Lung (tissue), 12 donors: ENCODE results near the gene GABARAPL2. TPM values are rescaled to one million over a fixed set of nuclear protein-coding genes. Genes with fewer than 3 reads are reported as not detected.
A peak's percentile ranks its signal among the peaks of the same experiment; 100 is the strongest.

Source experiments
- ATAC-seq: fragments of 200-7000 bp; cut with Tn5 transposase; one replicate; pipeline ENCODE4 v1.9.1; 2020; ENCODE audit warnings: moderate number of reproducible peaks; ENCODE audit not compliant: insufficient read depth, low FRiP score
- DNase-seq, 3 donors: peaks; one replicate each; pipeline ENCODE4 v3.0.0-alpha.2; 2013 to 2017
- H3K27ac ChIP-seq, 2 donors: one replicate each; pipeline ENCODE4 v1.5.1; 2013; ENCODE audit warnings: mild to moderate bottlenecking in 2 of 2, moderate library complexity in 2 of 2, control low read depth in 1 of 2, inconsistent platforms in 1 of 2, low read depth in 1 of 2, low read length in 1 of 2
- H3K27me3 ChIP-seq, 3 donors: one replicate each; pipeline ENCODE4 v1.5.1; 2013; ENCODE audit warnings: low read length in 2 of 3; ENCODE audit not compliant: control insufficient read depth in 3 of 3, insufficient read depth in 3 of 3
- H3K36me3 ChIP-seq, 4 donors: one replicate each; pipeline ENCODE4 v1.5.1; 2013; ENCODE audit warnings: low read length in 4 of 4, mild to moderate bottlenecking in 1 of 4, moderate library complexity in 1 of 4; ENCODE audit not compliant: control insufficient read depth in 4 of 4, insufficient read depth in 4 of 4
- H3K4me1 ChIP-seq, 5 donors: one replicate each; pipeline ENCODE4 v1.5.1; 2013; ENCODE audit warnings: low read length in 5 of 5, mild to moderate bottlenecking in 2 of 5, moderate library complexity in 1 of 5; ENCODE audit not compliant: control insufficient read depth in 5 of 5, insufficient read depth in 5 of 5
- H3K4me3 ChIP-seq: one replicate; pipeline ENCODE4 v1.5.1; 2013; ENCODE audit warnings: mild to moderate bottlenecking, control low read depth, moderate library complexity
- H3K9ac ChIP-seq, 2 donors: one replicate each; pipeline ENCODE4 v1.5.1; 2013; ENCODE audit warnings: low read length in 2 of 2, control low read depth in 1 of 2; ENCODE audit not compliant: insufficient read depth in 1 of 2
- H3K9me3 ChIP-seq, 4 donors: one replicate each; pipeline ENCODE4 v1.5.1; 2013; ENCODE audit warnings: low read length in 3 of 4, mild to moderate bottlenecking in 1 of 4, moderate library complexity in 1 of 4; ENCODE audit not compliant: control insufficient read depth in 4 of 4, insufficient read depth in 3 of 4
- WGBS, 2 donors: extraction: QIAGEN DNeasy Blood & Tissue Kit; methylation state at CpG; one replicate each; pipeline ENCODE4 v1.1.7; 2013; 5-methylcytosine and 5-hydroxymethylcytosine counted together
- polyA plus RNA-seq, 2 donors: library from polyadenylated mRNA; stranded (reverse); fragments of 200-250 nt; gene quantifications; one replicate each; pipeline ENCODE4 v1.2.1, GENCODE V29; 2013
- total RNA-seq, 2 donors: library from RNA; depleted of rRNA in 1 of 2; stranded (reverse); fragments of >200 nt in 1 of 2; gene quantifications; one replicate each; pipeline ENCODE4 v1.2.1, GENCODE V29; 2014 to 2021
- TF ChIP-seq, protein P1 (sequence below): IDR thresholded peaks from 2 replicates; pipeline ENCODE4 v1.5.1; 2012; ENCODE audit warnings: mild to moderate bottlenecking; ENCODE audit errors: control extremely low read depth, extremely low read depth
- donor health status: control.
- donor health status: control.
- donor health status: Bipolar disorder and iron deficiency.
- donor health status: healthy.
- donor health status: DM: yes; HTN: yes; CAD: no.

The GABARAPL2 gene
- total and polyA plus RNA-seq, 4 donors = 72.9 to 180 (median 104) TPM

- Histone ChIP-seq H3K27ac (peak overlapping the region in 1 of 2 donors; percentile 49), H3K36me3 (no peaks in the 10 kb centered on the region), H3K9ac (no peak overlapping the region), H3K9me3 (no peaks in the 10 kb centered on the region), H3K4me3 (no peak overlapping the region), H3K4me1 (peaks cover 0 to 5% (median 0%) of the 10 kb centered on the region in 5 donors), H3K27me3 (no peaks in the 10 kb centered on the region)
- ATAC-seq (peak; percentile 39), DNase-seq (peak in 2 of 3 donors; percentile 11 to 37)
- TF ChIP-seq, protein P1, sequence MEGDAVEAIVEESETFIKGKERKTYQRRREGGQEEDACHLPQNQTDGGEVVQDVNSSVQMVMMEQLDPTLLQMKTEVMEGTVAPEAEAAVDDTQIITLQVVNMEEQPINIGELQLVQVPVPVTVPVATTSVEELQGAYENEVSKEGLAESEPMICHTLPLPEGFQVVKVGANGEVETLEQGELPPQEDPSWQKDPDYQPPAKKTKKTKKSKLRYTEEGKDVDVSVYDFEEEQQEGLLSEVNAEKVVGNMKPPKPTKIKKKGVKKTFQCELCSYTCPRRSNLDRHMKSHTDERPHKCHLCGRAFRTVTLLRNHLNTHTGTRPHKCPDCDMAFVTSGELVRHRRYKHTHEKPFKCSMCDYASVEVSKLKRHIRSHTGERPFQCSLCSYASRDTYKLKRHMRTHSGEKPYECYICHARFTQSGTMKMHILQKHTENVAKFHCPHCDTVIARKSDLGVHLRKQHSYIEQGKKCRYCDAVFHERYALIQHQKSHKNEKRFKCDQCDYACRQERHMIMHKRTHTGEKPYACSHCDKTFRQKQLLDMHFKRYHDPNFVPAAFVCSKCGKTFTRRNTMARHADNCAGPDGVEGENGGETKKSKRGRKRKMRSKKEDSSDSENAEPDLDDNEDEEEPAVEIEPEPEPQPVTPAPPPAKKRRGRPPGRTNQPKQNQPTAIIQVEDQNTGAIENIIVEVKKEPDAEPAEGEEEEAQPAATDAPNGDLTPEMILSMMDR = peak; percentile 29
- 49 to 53% methylated on average over 7 of the region's 7 CpGs for WGBS, 2 donors
These were observed 15.9 kb upstream of the GABARAPL2 start for GRCh38 chr16:75550211-75550662.

GRCh38 chr16:75552951-75553350 is 13.2 kb upstream of the GABARAPL2 start:
- Histone ChIP-seq H3K36me3 (no peaks in the 10 kb centered on the region), H3K27me3 (no peaks in the 10 kb centered on the region), H3K4me3 (no peak overlapping the region), H3K9ac (no peak overlapping the region), H3K9me3 (no peaks in the 10 kb centered on the region), H3K27ac (no peak overlapping the region), H3K4me1 (peaks cover 0 to 12% (median 0%) of the 10 kb centered on the region in 5 donors)
- DNase-seq (no peak), ATAC-seq (no peak)
- WGBS, 2 donors = 50 to 66% methylated on average over 2 of the region's 2 CpGs
- TF ChIP-seq, protein P1 = no peak

- Histone ChIP-seq H3K9me3 (no peaks in the 10 kb centered on the region), H3K36me3 (no peaks in the 10 kb centered on the region), H3K27ac (peak overlapping the region; percentile 78 to 88), H3K9ac (peak overlapping the region; percentile 76), H3K4me3 (peak overlapping the region; percentile 65), H3K27me3 (peaks cover 0 to 2% (median 0%) of the 10 kb centered on the region in 3 donors), H3K4me1 (peaks cover 0 to 12% (median 0%) of the 10 kb centered on the region in 5 donors)
- 1 to 2% methylated on average over 26 of the region's 26 CpGs for WGBS, 2 donors
- TF ChIP-seq, protein P1 = no peak
- ATAC-seq (peak; percentile 78), DNase-seq (peak; percentile 95 to 96 (median 95))
These were observed 10.9 kb upstream of the GABARAPL2 start for GRCh38 chr16:75555213-75555706.
